ENCODE measurements around the gene TBC1D22A. TPM values are rescaled to one million over a fixed set of nuclear protein-coding genes. Genes with fewer than 3 reads are reported as not detected.

Gene TBC1D22A
- total and polyA plus RNA-seq, 8 donors, result 14.4 to 33.5 (median 15.7) TPM

GRCh38 chr22:46769706-46770105, 7.3 kb downstream of the TBC1D22A start:
- TF ChIP-seq, protein P1, sequence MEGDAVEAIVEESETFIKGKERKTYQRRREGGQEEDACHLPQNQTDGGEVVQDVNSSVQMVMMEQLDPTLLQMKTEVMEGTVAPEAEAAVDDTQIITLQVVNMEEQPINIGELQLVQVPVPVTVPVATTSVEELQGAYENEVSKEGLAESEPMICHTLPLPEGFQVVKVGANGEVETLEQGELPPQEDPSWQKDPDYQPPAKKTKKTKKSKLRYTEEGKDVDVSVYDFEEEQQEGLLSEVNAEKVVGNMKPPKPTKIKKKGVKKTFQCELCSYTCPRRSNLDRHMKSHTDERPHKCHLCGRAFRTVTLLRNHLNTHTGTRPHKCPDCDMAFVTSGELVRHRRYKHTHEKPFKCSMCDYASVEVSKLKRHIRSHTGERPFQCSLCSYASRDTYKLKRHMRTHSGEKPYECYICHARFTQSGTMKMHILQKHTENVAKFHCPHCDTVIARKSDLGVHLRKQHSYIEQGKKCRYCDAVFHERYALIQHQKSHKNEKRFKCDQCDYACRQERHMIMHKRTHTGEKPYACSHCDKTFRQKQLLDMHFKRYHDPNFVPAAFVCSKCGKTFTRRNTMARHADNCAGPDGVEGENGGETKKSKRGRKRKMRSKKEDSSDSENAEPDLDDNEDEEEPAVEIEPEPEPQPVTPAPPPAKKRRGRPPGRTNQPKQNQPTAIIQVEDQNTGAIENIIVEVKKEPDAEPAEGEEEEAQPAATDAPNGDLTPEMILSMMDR (IDR thresholded peaks at IDR 0.05), result no peak

GRCh38 chr22:46770151-46770641, 7.7 kb downstream of the TBC1D22A start:
- TF ChIP-seq, protein P1 (IDR thresholded peaks at IDR 0.05), result no peak
- H3K27ac ChIP-seq, result peak overlapping the region; percentile 62 to 65
- intact Hi-C loops (cut with DNase I), result no loop called here
- H3K27me3 ChIP-seq, result no peaks in the 10 kb centered on the region
- no peak for ATAC-seq
- peaks cover 12 to 84% of the 10 kb centered on the region in 2 donors for H3K4me1 ChIP-seq
- no peaks in the 10 kb centered on the region for H3K36me3 ChIP-seq
- peak in 2 of 4 donors; percentile 24 to 31 for DNase-seq
- no peak overlapping the region for H3K4me3 ChIP-seq
- H3K9me3 ChIP-seq, result no peaks in the 10 kb centered on the region

More at GRCh38 chr22:46769706-46770105, 7.3 kb downstream of the TBC1D22A start:
- H3K36me3 ChIP-seq, result no peaks in the 10 kb centered on the region
- H3K4me3 ChIP-seq, result no peak overlapping the region
- peak overlapping the region in 1 of 2 donors; percentile 62 for H3K27ac ChIP-seq
- H3K27me3 ChIP-seq, result no peaks in the 10 kb centered on the region
- H3K9me3 ChIP-seq, result no peaks in the 10 kb centered on the region
- ATAC-seq (no peak), DNase-seq (peak in 2 of 4 donors; percentile 19 to 40)
- intact Hi-C loops (cut with DNase I), result no loop called here
- H3K4me1 ChIP-seq, result peaks cover 12 to 84% of the 10 kb centered on the region in 2 donors

DNA sequence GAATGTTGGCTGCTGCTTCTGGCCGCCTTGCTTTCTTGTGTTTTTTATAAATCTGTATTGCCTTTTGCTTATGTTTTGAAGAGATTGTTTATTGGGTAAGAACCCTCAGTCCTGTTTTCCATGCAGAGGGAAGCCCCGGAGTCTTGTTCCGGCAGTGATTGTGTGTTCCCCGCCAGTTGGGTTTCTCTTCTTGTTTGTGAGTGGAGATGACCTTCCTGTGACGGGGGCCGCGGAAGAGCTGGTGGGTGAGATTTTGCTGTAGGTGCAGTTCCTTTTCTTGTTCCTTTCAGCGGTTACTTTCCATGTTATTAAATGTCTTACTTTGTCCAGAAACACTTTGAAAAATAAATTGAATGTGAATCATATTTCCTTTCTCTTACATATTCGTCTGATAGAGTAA, 8.3 kb downstream of the TBC1D22A start:
- TF ChIP-seq, protein P1 (IDR thresholded peaks at IDR 0.05), result no peak
- H3K27ac ChIP-seq, result peak overlapping the region; percentile 62 to 65
- no peak overlapping the region for H3K4me3 ChIP-seq
- H3K27me3 ChIP-seq, result no peaks in the 10 kb centered on the region
- DNase-seq (peak in 1 of 4 donors; percentile 51), ATAC-seq (no peak)
- peaks cover 12 to 86% of the 10 kb centered on the region in 2 donors for H3K4me1 ChIP-seq
- intact Hi-C loops (cut with DNase I), result no loop called here
- H3K36me3 ChIP-seq, result no peaks in the 10 kb centered on the region
- no peaks in the 10 kb centered on the region for H3K9me3 ChIP-seq

GRCh38 chr22:46773076-46773475, 10.6 kb downstream of the TBC1D22A start:
- TF ChIP-seq, protein P1 (IDR thresholded peaks at IDR 0.05), result no peak
- ATAC-seq, result no peak
- peak overlapping the region; percentile 64 to 91 for H3K27ac ChIP-seq
- H3K4me3 ChIP-seq, result no peak overlapping the region
- no peaks in the 10 kb centered on the region for H3K36me3 ChIP-seq
- peak in 1 of 4 donors; percentile 25 for DNase-seq
- intact Hi-C loops (cut with DNase I), result no loop called here
- H3K4me1 ChIP-seq, result peaks cover 12 to 92% of the 10 kb centered on the region in 2 donors
- no peaks in the 10 kb centered on the region for H3K27me3 ChIP-seq
- H3K9me3 ChIP-seq, result no peaks in the 10 kb centered on the region

DNA sequence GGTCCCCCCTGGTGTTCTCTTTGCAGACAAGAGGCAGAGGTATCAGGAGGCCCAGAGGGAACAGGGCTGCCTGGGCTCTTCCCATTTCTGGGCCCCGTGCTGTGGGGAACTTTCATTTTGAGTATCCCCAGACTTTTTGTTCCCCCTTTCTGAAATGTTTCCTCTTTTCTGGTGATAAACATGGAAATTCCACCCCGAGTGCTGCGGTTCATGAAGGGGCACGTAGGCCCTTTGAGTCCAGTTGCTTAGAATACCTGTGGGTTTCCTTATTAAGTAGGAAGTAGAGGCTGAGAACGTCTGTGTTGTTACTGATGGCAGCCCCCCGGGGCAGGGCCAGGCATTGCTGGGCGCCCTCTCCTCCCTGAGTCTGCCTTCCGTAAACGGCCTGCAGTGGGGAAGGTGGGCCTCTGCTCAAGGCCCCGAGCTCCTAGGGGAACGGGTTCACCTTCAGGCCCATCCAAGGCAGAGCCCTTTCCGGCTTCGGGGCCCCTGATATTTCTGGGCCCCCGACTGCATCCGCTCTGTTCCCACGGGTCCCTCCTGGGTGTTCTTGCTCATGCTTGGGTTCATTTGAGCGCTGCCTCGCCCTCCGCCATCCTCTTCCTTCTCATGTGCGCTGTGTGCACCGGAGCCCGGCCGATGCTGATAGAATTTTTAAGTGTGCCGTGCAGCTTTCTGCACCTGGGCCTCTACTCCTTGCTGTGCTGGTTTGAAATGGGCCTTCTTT, 12.0 kb downstream of the TBC1D22A start:
- TF ChIP-seq, protein P1 (IDR thresholded peaks at IDR 0.05), result no peak
- peak in 1 of 4 donors; percentile 76 for DNase-seq

More for the DNA sequence above, 12.0 kb downstream of the TBC1D22A start:
- H3K36me3 ChIP-seq, result no peaks in the 10 kb centered on the region
- no peaks in the 10 kb centered on the region for H3K9me3 ChIP-seq
- H3K4me3 ChIP-seq, result peak overlapping the region in 1 of 2 donors; percentile 14
- no peaks in the 10 kb centered on the region for H3K27me3 ChIP-seq
- ATAC-seq, result peak; percentile 11
- peaks cover 12 to 79% of the 10 kb centered on the region in 2 donors for H3K4me1 ChIP-seq
- intact Hi-C loops (cut with DNase I), result no loop called here
- H3K27ac ChIP-seq, result peak overlapping the region; percentile 64 to 91

All from left lung (tissue), 10 donors.